ENCODE results near the gene UBA52.

The UBA52 gene

DNA sequence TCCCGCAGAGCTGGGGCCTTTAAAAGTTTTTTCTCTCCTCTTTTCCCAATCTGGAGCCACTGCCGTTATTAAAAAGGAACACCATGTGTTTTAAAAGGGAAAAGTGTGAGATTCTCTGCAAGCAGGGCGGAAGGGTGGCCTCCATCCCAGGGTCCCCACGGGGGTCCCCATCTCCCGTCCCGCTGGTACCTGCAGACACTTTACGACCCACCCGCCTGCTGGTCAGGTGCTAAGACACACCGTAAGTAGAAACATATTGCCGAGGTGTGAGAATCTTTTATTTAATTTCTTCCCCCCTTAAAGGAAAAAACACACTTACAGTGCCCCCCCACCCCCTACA is 33.1 kb downstream of the UBA52 start:
- DNase-seq (ENCODE audit: extremely low spot score): no peak
- CTCF ChIA-PET: no interaction called here
- no peak for TF ChIP-seq BHLHE40 (IDR thresholded peaks at IDR 0.05; ENCODE audit: borderline replicate concordance)
- TF ChIP-seq ZNF384 (IDR thresholded peaks at IDR 0.05): no peak
- TF ChIP-seq PKNOX1 (IDR thresholded peaks at IDR 0.05): no peak
- no peak for TF ChIP-seq CTBP1 (IDR thresholded peaks at IDR 0.05; ENCODE audit: borderline replicate concordance)
- no peak for TF ChIP-seq LEF1 (IDR thresholded peaks at IDR 0.05; ENCODE audit: borderline replicate concordance)
- TF ChIP-seq TARDBP (IDR thresholded peaks at IDR 0.05): no peak
- TF ChIP-seq FOXK2 (IDR thresholded peaks at IDR 0.05): no peak
- TF ChIP-seq NFRKB (IDR thresholded peaks at IDR 0.05): no peak
- TF ChIP-seq L3MBTL2 (conservative IDR thresholded peaks at IDR 0.05): no peak
- no peak for TF ChIP-seq ELF4 (IDR thresholded peaks at IDR 0.05)
- no peak for TF ChIP-seq FOXA1 (IDR thresholded peaks at IDR 0.05)
- no peak for TF ChIP-seq HDGF (IDR thresholded peaks at IDR 0.05; ENCODE audit: borderline replicate concordance)
- no peak for TF ChIP-seq FOXM1 (IDR thresholded peaks at IDR 0.05; ENCODE audit: borderline replicate concordance)
- no peak for TF ChIP-seq ARNT (IDR thresholded peaks at IDR 0.05)
- no peak for TF ChIP-seq SP1 (IDR thresholded peaks at IDR 0.05)
- TF ChIP-seq SUZ12 (IDR thresholded peaks at IDR 0.05): no peak
- POLR2A ChIA-PET: no interaction called here

DNA sequence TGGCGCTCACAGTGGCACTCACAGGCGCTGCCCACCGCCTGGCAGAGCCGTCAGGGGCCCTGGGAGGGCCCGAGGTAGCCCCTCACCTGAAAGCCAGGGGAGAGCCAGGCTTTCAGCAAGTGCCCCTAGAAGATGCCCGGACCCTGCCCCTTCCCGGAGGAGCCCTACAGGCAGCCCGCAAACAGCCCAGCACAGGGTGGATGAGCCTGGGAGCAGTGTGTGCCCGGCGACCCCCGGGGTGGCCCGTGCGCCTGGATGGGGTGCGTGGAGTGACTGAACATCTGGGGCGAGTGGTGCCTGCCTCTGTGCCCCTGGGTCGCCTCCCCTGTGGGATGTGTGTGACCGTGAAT is 33.5 kb downstream of the UBA52 start:
- no peak for DNase-seq (ENCODE audit: extremely low spot score)
- TF ChIP-seq FOXK2 (IDR thresholded peaks at IDR 0.05) (no peak), SUZ12 (IDR thresholded peaks at IDR 0.05) (no peak), PKNOX1 (IDR thresholded peaks at IDR 0.05) (no peak), BHLHE40 (IDR thresholded peaks at IDR 0.05; ENCODE audit: borderline replicate concordance) (no peak), FOXM1 (IDR thresholded peaks at IDR 0.05; ENCODE audit: borderline replicate concordance) (no peak), ZNF384 (IDR thresholded peaks at IDR 0.05) (no peak), ELF4 (IDR thresholded peaks at IDR 0.05) (no peak), L3MBTL2 (conservative IDR thresholded peaks at IDR 0.05) (no peak), HDGF (IDR thresholded peaks at IDR 0.05; ENCODE audit: borderline replicate concordance) (no peak), CTBP1 (IDR thresholded peaks at IDR 0.05; ENCODE audit: borderline replicate concordance) (no peak), LEF1 (IDR thresholded peaks at IDR 0.05; ENCODE audit: borderline replicate concordance) (no peak), NFRKB (IDR thresholded peaks at IDR 0.05) (no peak), ARNT (IDR thresholded peaks at IDR 0.05) (no peak), FOXA1 (IDR thresholded peaks at IDR 0.05) (no peak), TARDBP (IDR thresholded peaks at IDR 0.05) (no peak)
- POLR2A ChIA-PET: no interaction called here
- CTCF ChIA-PET: no interaction called here

DNA sequence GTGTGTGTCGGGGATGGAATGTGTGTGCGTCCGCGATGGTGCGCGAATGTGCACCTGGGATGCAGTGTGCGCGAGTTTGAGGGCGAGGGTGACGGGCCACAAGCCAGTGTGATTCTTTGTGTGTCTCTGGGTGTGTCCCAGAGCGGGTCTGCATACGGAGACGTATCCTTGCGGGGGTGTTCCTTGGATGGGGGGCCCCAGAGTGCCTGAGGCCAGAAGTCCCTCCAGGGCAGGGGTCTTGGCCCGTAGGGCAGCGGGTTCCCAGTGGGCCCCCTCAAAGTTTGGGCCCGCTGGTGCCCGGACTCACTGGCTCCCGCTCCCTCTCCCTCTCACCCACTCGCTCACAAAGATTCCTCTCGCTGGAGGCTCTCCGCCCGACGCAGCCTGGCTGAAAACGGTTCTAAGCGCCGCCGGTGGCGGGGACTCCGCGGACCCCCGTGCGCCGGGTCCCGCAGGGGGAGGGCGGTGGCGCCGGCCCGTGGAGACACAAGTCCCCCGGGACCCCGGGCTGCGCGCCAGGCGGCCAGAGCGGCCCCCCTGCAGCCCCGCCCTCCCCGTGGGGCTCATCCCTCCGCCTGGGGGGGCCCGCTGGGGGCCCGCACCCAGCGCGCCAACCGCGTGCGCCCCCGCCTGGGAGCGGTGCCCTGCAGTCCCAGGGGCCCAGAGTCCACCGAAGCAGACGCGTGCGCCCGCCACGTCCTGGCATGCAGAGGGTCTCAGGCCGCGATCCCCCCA is 34.1 kb downstream of the UBA52 start:
- ChIA-PET POLR2A (no interaction called here), CTCF (no interaction called here)
- no peak for DNase-seq (ENCODE audit: extremely low spot score)
- no peak for TF ChIP-seq FOXK2 (IDR thresholded peaks at IDR 0.05)
- TF ChIP-seq PKNOX1 (IDR thresholded peaks at IDR 0.05): no peak
- no peak for TF ChIP-seq HDGF (IDR thresholded peaks at IDR 0.05; ENCODE audit: borderline replicate concordance)
- no peak for TF ChIP-seq L3MBTL2 (conservative IDR thresholded peaks at IDR 0.05)
- TF ChIP-seq TARDBP (IDR thresholded peaks at IDR 0.05): no peak
- no peak for TF ChIP-seq ZNF384 (IDR thresholded peaks at IDR 0.05)
- no peak for TF ChIP-seq FOXM1 (IDR thresholded peaks at IDR 0.05; ENCODE audit: borderline replicate concordance)
- TF ChIP-seq NFRKB (IDR thresholded peaks at IDR 0.05): no peak
- TF ChIP-seq BHLHE40 (IDR thresholded peaks at IDR 0.05; ENCODE audit: borderline replicate concordance): no peak
- TF ChIP-seq ELF4 (IDR thresholded peaks at IDR 0.05): no peak
- TF ChIP-seq ARNT (IDR thresholded peaks at IDR 0.05): no peak
- no peak for TF ChIP-seq FOXA1 (IDR thresholded peaks at IDR 0.05)
- TF ChIP-seq LEF1 (IDR thresholded peaks at IDR 0.05; ENCODE audit: borderline replicate concordance): no peak
- no peak for TF ChIP-seq CTBP1 (IDR thresholded peaks at IDR 0.05; ENCODE audit: borderline replicate concordance)
- TF ChIP-seq SP1 (IDR thresholded peaks at IDR 0.05): no peak
- TF ChIP-seq SUZ12 (IDR thresholded peaks at IDR 0.05): no peak

GRCh38 chr19:18606281-18607225 is 34.9 kb downstream of the UBA52 start, which contains the start of gene CRLF1:
TSS of gene CRLF1 (minus strand) at chr19:18606799. CDS start at chr19:18606656, 143 bp downstream.
- POLR2A ChIA-PET: interaction anchor here (1.3 kb wide), 1 partner anchor 13 kb away, joined by 3 read pairs; no protein-coding TSS in a partner anchor
- CTCF ChIA-PET: no interaction called here
- TF ChIP-seq FOXK2 (IDR thresholded peaks at IDR 0.05) (no peak), BHLHE40 (IDR thresholded peaks at IDR 0.05; ENCODE audit: borderline replicate concordance) (no peak), HDGF (IDR thresholded peaks at IDR 0.05; ENCODE audit: borderline replicate concordance) (no peak), SUZ12 (IDR thresholded peaks at IDR 0.05) (no peak), FOXA1 (IDR thresholded peaks at IDR 0.05) (no peak), ZNF384 (IDR thresholded peaks at IDR 0.05) (no peak), CTBP1 (IDR thresholded peaks at IDR 0.05; ENCODE audit: borderline replicate concordance) (no peak), TARDBP (IDR thresholded peaks at IDR 0.05) (no peak), ARNT (IDR thresholded peaks at IDR 0.05) (no peak), LEF1 (IDR thresholded peaks at IDR 0.05; ENCODE audit: borderline replicate concordance) (no peak), FOXM1 (IDR thresholded peaks at IDR 0.05; ENCODE audit: borderline replicate concordance) (no peak), L3MBTL2 (conservative IDR thresholded peaks at IDR 0.05) (no peak), SP1 (IDR thresholded peaks at IDR 0.05) (no peak), ELF4 (IDR thresholded peaks at IDR 0.05) (no peak), NFRKB (IDR thresholded peaks at IDR 0.05) (no peak), PKNOX1 (IDR thresholded peaks at IDR 0.05) (no peak)
- peak; percentile 27 for DNase-seq (ENCODE audit: extremely low spot score)

Data from HEK293T (cell line).